ENCODE results near the gene CPNE5.
A peak's percentile ranks its signal among the peaks of the same experiment; 100 is the strongest.

CPNE5 gene

DNA sequence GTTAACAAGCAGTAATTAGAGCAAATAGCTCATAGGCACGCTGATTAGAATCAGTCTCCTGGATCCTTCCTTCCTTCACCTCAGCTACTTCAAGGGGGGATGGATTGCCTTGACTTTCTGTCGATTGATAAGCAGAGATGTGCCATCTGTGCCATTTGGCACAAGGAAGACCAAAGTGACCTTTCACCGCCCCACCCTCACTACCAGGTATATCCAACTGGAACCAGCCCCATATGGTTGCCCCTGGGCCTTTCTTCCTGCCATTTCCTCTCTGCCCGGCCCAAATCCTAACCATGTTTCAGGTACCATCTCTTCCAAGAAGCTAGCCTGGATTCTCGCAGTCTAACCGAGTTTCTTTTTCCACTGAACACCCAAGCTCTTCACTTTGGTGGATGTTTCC is 8.7 kb upstream of the CPNE5 start:
- no peak overlapping the region for H3K4me3 Mint-ChIP-seq
- H3K9me3 Mint-ChIP-seq: peaks cover 4% of the 10 kb centered on the region
- H3K4me1 Mint-ChIP-seq (ENCODE audit: low read depth): peaks cover 6% of the 10 kb centered on the region
- H3K27ac Mint-ChIP-seq: no peak overlapping the region
- H3K36me3 Mint-ChIP-seq (ENCODE audit: low read depth): peaks cover 33% of the 10 kb centered on the region
- peaks cover 3% of the 10 kb centered on the region for H3K27me3 Mint-ChIP-seq

- Mint-ChIP-seq H3K4me3 (no peak overlapping the region), H3K36me3 (ENCODE audit: low read depth) (peaks cover 26% of the 10 kb centered on the region), H3K27me3 (peaks cover 3% of the 10 kb centered on the region)
Observed at GRCh38 chr6:36847152-36847551, 7.9 kb upstream of the CPNE5 start.

DNA sequence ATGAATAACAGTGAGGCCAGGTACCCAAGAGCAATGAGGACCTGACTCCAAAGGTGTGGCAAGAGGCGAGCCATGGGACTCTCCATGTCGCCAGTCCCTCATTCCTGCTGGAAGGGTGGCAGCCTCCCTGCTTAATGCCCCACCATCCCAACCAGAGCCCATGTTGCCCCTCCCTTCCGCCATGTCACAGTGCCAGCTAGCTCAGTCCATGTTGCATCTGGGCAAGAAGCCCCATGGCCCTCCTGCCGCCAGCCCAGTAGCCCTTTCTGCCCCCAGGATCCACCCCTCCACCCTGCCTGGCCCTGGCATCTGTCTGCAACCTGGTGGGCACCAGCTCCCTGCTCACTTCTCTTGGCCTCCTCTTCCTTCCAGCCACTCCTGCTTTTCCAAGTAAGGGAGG is 6.0 kb upstream of the CPNE5 start:
- Mint-ChIP-seq H3K27me3 (peaks cover 11% of the 10 kb centered on the region), H3K36me3 (ENCODE audit: low read depth) (peaks cover 8% of the 10 kb centered on the region), H3K4me1 (ENCODE audit: low read depth) (peaks cover 14% of the 10 kb centered on the region), H3K27ac (no peak overlapping the region), H3K4me3 (no peak overlapping the region), H3K9me3 (no peaks in the 10 kb centered on the region)

More at GRCh38 chr6:36847152-36847551, 7.9 kb upstream of the CPNE5 start:
- H3K9me3 Mint-ChIP-seq: peaks cover 4% of the 10 kb centered on the region
- H3K4me1 Mint-ChIP-seq (ENCODE audit: low read depth): peaks cover 6% of the 10 kb centered on the region
- no peak overlapping the region for H3K27ac Mint-ChIP-seq

DNA sequence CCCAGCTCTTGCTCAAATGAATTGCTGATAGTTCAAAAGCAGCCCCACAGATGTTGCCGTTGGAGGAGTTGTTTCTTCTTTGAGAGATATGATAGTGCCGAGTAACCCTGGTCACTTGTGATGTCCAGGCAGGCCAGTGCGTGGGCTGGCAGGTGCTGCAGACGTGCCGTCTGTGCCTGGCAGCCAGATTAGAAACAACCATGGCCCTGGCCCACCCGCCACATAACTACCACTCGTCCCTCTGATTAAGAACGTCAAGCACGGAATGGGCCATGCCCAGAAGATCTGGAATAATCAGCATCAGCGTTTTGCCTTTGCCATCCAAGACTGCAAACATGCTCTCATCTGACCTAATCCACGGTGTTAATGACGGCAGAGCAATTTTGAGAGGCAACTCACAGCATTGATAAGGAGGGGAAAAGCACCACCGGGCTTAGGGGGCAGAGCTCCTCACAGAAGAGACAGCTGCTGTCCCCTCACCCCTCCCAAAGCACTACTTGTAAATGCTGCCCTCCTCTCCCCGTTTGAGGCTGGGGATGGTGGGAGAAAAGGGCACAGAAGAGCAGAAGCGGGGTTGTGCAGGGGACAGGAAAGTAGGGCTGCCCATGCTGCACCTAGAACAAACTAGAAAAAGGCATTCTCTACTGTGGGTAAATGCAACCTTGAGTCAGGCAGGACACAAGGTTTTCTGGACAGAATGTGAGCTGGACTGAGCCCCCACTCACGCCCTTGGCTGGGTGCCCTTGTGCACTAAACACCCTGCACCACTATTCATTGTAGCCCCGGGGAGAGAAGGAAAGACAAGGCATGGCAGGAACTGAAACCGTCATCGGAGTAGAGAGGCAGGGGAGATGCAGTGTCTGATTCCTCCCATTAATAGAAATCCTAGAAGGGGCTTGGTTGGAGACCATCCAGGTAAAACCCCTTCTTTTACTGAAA is 5.3 kb upstream of the CPNE5 start:
- no peak overlapping the region for H3K4me3 Mint-ChIP-seq
- H3K4me1 Mint-ChIP-seq (ENCODE audit: low read depth): peaks cover 14% of the 10 kb centered on the region
- no peaks in the 10 kb centered on the region for H3K9me3 Mint-ChIP-seq
- H3K27me3 Mint-ChIP-seq: peaks cover 13% of the 10 kb centered on the region
- no peak overlapping the region for H3K27ac Mint-ChIP-seq
- H3K36me3 Mint-ChIP-seq (ENCODE audit: low read depth): peaks cover 1% of the 10 kb centered on the region

- Mint-ChIP-seq H3K4me1 (ENCODE audit: low read depth) (peaks cover 11% of the 10 kb centered on the region), H3K27ac (no peak overlapping the region), H3K27me3 (peaks cover 19% of the 10 kb centered on the region), H3K4me3 (no peak overlapping the region), H3K9me3 (no peaks in the 10 kb centered on the region), H3K36me3 (ENCODE audit: low read depth) (no peaks in the 10 kb centered on the region)
Observed at GRCh38 chr6:36843170-36843569, 3.9 kb upstream of the CPNE5 start.

- H3K36me3 Mint-ChIP-seq (ENCODE audit: low read depth): no peaks in the 10 kb centered on the region
- no peaks in the 10 kb centered on the region for H3K9me3 Mint-ChIP-seq
- H3K27ac Mint-ChIP-seq: no peak overlapping the region
- no peak overlapping the region for H3K4me3 Mint-ChIP-seq
- H3K27me3 Mint-ChIP-seq: peaks cover 29% of the 10 kb centered on the region
- peaks cover 11% of the 10 kb centered on the region for H3K4me1 Mint-ChIP-seq (ENCODE audit: low read depth)
Observed at GRCh38 chr6:36841756-36842155, 2.5 kb upstream of the CPNE5 start.

GRCh38 chr6:36840432-36841403 is 1.5 kb upstream of the CPNE5 start:
- peaks cover 29% of the 10 kb centered on the region for H3K27me3 Mint-ChIP-seq
- no peaks in the 10 kb centered on the region for H3K36me3 Mint-ChIP-seq (ENCODE audit: low read depth)
- peaks cover 11% of the 10 kb centered on the region for H3K4me1 Mint-ChIP-seq (ENCODE audit: low read depth)
- H3K27ac Mint-ChIP-seq: no peak overlapping the region
- H3K4me3 Mint-ChIP-seq: peak overlapping the region; percentile 67
- H3K9me3 Mint-ChIP-seq: no peaks in the 10 kb centered on the region

DNA sequence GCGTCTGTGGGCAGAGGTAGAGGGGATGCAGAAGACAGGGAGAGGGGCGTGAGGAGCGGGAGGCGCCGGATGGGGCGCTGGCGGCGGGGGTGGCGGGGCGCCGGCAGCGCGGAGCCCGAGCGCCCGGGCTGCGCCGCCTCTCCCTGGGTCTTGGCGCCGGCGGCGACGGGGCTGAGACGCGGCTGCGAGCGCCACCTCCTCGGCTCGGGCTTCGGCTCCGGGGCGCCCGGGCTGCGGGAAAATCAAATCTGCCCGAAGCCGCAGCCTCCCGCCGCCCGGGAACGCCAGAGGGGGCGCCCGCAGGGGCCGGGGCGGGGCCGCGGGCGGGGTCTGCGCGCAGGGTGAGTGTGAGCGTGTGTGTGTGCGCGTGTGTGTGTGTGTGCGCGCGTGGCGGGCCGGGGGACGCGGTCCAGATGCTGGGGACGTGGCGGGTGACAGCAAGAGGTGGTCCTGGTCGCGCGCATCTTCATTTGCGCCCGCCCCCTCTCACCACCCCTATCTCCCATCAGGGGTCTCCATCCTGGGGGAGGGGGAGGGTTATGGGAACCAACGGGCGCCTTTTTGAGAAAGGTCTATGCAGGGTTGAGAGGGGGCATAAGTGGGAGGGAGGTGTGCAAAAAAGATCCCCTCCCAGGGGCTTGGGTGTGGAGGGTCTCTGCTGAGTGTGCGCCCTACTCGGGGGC is 646 bp upstream of the CPNE5 start:
- H3K27ac Mint-ChIP-seq: no peak overlapping the region
- peak overlapping the region; percentile 67 for H3K4me3 Mint-ChIP-seq
- peaks cover 11% of the 10 kb centered on the region for H3K4me1 Mint-ChIP-seq (ENCODE audit: low read depth)
- H3K27me3 Mint-ChIP-seq: peaks cover 33% of the 10 kb centered on the region
- no peaks in the 10 kb centered on the region for H3K9me3 Mint-ChIP-seq
- H3K36me3 Mint-ChIP-seq (ENCODE audit: low read depth): no peaks in the 10 kb centered on the region

DNA sequence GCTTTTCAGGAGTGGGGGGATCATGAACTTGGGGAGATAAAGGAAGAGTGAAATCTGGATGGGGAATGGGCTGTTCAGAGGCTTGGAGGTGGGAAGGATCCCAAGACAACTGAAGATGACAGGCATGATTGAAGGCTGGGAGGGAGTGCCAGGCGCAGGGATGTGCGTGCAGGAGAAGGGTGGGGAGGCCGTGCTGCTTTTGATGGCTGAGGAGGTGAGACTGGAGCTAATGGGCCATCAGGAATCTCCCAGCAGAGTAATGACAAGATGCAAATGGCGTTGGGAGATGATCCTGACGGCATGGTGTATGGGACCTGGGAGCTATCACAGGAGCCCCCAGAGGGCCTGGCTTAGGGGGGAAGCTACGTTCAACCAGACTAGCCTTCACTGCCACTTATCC is 1.6 kb downstream of the CPNE5 start:
- H3K9me3 Mint-ChIP-seq: no peaks in the 10 kb centered on the region
- H3K4me3 Mint-ChIP-seq: no peak overlapping the region
- no peaks in the 10 kb centered on the region for H3K36me3 Mint-ChIP-seq (ENCODE audit: low read depth)
- H3K27me3 Mint-ChIP-seq: peaks cover 33% of the 10 kb centered on the region
- peaks cover 11% of the 10 kb centered on the region for H3K4me1 Mint-ChIP-seq (ENCODE audit: low read depth)
- no peak overlapping the region for H3K27ac Mint-ChIP-seq

GRCh38 chr6:36837022-36837339 is 2.3 kb downstream of the CPNE5 start:
- Mint-ChIP-seq H3K9me3 (no peaks in the 10 kb centered on the region), H3K4me1 (ENCODE audit: low read depth) (peaks cover 11% of the 10 kb centered on the region), H3K36me3 (ENCODE audit: low read depth) (no peaks in the 10 kb centered on the region), H3K27ac (no peak overlapping the region), H3K27me3 (peaks cover 33% of the 10 kb centered on the region), H3K4me3 (no peak overlapping the region)

DNA sequence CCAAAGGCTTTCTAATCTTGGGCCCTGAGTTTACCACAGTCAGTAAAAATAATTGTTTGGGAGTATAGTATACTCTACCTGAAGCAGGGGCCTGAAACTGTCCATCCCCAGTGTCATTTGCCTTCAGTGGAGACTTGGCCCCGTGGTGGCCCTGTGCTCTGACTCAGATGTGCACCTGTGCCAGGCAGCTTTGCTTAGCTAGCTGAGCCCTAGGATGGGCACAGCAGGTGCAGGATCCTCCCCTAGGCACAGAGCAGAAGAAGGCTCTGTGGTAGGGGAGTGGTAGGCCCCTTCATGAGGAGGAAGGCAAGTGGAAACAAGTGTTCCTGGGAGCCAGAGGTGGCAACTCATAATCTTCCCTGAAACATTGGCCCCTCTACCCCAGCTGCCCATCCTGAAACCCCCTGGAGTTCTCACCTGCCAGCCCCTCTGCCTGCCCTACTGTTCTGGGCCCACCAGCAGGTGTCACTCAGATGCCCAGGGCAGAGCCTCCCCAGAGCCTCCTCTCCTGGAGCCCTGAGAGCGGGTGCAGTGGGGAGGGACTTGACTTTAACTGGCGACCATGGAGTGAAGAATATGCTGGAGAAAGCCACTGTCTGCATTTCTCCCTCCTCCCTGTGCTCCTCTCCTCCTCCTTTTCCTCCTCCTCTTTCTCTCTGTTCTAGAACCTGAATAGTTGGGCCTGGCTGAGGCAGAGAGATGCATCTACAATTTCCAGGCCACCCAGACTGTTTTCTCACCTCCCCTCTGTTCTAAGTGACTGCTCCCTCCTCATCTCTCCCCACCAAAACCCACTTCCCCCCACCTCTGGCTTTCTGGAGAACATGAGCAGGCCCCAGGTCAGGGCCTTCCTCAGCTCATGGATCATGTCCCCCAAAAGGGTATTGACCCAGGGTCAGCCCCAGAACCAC is 2.9 kb downstream of the CPNE5 start:
- Mint-ChIP-seq H3K4me3 (no peak overlapping the region), H3K27me3 (peaks cover 33% of the 10 kb centered on the region), H3K9me3 (no peaks in the 10 kb centered on the region), H3K4me1 (ENCODE audit: low read depth) (peaks cover 11% of the 10 kb centered on the region), H3K36me3 (ENCODE audit: low read depth) (no peaks in the 10 kb centered on the region), H3K27ac (no peak overlapping the region)

DNA sequence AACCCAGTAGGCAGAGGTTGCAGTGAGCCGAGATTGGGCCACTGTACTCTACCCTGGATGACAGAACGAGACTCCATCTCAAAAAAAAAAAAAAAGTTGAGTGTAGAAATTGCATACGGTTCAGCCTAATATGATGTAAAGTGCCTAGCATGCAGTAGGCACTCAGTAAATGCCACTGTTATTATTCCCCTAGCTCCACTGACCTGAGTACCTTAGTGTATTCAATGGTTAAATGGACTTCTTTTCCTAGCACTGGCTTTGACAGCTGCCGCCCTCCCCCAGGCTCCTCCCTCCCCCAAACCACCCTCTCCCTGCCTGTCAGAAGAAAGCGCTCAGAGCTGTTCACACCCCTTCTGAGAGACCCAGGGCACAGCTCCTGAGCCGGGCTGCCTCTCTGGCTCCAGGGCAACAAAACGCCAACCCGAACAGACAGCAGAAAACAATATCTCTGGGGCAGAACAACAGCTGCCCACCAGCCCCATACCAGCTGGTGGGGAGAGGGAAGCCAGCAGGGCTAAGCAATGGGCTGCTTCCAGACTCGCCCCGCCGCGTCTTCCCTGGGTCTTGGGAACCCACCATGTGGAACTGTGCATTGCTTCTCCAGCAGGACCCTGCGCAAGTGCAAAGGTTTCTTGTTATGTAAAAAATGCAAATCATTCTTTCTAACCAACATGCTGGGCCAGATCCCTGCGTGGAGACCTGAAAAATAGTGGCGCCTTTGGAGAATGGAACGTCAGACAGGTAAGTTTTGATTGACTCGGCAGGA is 4.5 kb downstream of the CPNE5 start:
- H3K4me1 Mint-ChIP-seq (ENCODE audit: low read depth): peaks cover 3% of the 10 kb centered on the region
- H3K9me3 Mint-ChIP-seq: no peaks in the 10 kb centered on the region
- H3K27me3 Mint-ChIP-seq: peaks cover 22% of the 10 kb centered on the region
- no peaks in the 10 kb centered on the region for H3K36me3 Mint-ChIP-seq (ENCODE audit: low read depth)
- H3K4me3 Mint-ChIP-seq: no peak overlapping the region
- no peak overlapping the region for H3K27ac Mint-ChIP-seq

- Mint-ChIP-seq H3K4me3 (no peak overlapping the region), H3K4me1 (ENCODE audit: low read depth) (no peaks in the 10 kb centered on the region), H3K36me3 (ENCODE audit: low read depth) (no peaks in the 10 kb centered on the region), H3K27me3 (peaks cover 15% of the 10 kb centered on the region), H3K27ac (no peak overlapping the region), H3K9me3 (no peaks in the 10 kb centered on the region)
Observed at GRCh38 chr6:36833182-36833789, 6.0 kb downstream of the CPNE5 start.
